GM10266 (cell line): Measurements from ENCODE around the gene STX17.

Experiments
- DNase-seq: peaks from one replicate; pipeline ENCODE4 v3.0.0; 2012; ENCODE audit errors: extremely low spot score
- TF ChIP-seq, protein P1 (sequence below): IDR thresholded peaks from 2 replicates; pipeline ENCODE4 v1.5.1; 2012; ENCODE audit warnings: mild to moderate bottlenecking, low read depth; ENCODE audit not compliant: control insufficient read depth, insufficient read depth; ENCODE audit errors: missing control alignments

Gene STX17

DNA sequence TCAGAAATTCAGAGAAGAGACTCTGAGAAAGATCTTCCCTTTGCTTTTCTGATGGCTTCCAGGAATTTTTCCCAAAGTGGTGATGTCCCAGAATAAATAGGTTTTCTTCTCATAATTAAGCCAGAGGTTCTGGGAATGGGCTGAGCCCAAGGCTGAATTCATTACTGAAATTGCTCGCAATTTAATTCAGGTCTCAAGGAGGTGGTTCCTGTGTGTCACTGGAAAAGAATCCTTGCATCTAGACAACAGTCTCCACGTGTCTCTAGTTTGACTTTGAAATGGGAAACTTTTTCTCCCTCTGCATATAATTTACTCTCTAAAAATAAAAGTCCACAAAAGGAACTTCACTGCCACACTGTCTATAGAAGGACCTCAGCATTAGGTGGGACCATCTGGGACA is 27.8 kb upstream of the STX17 start:
- DNase-seq = no peak

DNA sequence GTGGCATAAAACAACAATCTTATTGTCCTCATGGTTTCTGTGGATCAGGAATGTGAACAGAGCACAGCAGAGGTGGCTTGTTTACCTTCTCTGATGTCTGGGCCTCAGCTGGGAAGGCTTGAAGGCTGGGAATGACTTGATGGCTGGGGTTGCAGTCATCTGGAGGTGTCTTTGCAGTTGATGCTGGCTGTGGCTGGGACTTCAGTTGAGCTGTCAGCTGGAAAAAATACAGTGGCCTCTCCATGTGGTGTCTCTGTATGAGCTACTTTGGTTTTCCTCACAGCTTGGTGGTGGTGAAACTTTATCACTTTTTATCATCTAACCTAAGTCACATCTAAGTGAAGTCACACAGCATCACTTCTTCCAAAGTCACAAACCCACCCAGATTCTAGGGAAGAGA is 24.7 kb upstream of the STX17 start:
- DNase-seq = no peak
- TF ChIP-seq, protein P1, sequence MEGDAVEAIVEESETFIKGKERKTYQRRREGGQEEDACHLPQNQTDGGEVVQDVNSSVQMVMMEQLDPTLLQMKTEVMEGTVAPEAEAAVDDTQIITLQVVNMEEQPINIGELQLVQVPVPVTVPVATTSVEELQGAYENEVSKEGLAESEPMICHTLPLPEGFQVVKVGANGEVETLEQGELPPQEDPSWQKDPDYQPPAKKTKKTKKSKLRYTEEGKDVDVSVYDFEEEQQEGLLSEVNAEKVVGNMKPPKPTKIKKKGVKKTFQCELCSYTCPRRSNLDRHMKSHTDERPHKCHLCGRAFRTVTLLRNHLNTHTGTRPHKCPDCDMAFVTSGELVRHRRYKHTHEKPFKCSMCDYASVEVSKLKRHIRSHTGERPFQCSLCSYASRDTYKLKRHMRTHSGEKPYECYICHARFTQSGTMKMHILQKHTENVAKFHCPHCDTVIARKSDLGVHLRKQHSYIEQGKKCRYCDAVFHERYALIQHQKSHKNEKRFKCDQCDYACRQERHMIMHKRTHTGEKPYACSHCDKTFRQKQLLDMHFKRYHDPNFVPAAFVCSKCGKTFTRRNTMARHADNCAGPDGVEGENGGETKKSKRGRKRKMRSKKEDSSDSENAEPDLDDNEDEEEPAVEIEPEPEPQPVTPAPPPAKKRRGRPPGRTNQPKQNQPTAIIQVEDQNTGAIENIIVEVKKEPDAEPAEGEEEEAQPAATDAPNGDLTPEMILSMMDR = no peak

More for the DNA sequence above, 27.8 kb upstream of the STX17 start:
- TF ChIP-seq, protein P1 = no peak

GRCh38 chr9:99885747-99886146 is 20.7 kb upstream of the STX17 start:
- DNase-seq = no peak

GRCh38 chr9:99889120-99889519 is 17.3 kb upstream of the STX17 start:
- DNase-seq = no peak
- TF ChIP-seq, protein P1 = peak; percentile 10

More at GRCh38 chr9:99885747-99886146, 20.7 kb upstream of the STX17 start:
- TF ChIP-seq, protein P1 = no peak

- DNase-seq = no peak
- TF ChIP-seq, protein P1 = no peak
Observed at GRCh38 chr9:99894826-99895225, 11.6 kb upstream of the STX17 start.

DNA sequence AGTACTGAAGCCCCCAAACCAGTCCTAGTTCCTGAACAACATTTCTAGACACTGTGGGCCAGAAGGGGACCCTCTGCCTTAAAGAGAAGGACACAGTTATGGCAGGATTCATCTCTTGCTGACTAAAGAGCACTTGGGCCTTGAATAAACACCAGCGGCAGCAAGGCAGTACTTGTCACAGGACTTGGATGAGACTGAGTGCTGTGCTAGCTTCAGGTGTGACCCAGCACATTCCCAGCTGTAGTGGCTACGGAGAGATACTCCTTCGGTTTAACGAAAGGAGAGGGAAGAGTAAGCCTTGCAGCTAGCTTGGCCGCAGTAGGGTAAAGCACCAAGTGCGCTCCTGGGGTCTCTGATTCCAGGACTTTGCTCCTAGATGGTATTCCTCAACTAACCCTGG is 10.9 kb upstream of the STX17 start:
- DNase-seq = no peak
- TF ChIP-seq, protein P1 = no peak

DNA sequence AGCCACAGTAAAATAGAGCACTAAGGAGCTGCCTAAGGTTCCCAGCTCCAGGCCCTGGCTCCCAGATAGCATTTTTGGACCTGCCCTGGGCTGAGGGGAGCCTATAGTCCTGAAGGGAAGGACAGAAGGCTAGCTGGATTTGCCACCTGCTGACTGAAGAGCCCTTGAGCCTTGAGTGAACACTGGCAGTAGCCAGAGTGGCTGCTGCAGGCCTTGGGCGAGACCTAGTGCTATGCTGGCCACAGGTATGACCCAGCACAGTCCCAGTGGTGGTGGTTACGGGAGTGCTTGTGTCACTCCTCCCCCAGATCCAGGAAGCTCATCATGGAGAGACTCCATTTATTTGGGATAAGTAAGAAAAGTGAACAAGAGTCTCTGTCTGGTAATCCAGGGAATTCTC is 10.3 kb upstream of the STX17 start:
- TF ChIP-seq, protein P1 = no peak

More for the DNA sequence above, 10.3 kb upstream of the STX17 start:
- no peak for DNase-seq
